Stimulated activated naive CD4-positive, alpha-beta T cell (primary cell): ENCODE data around the gene ZNF71.
"Not testable (repeated sequence)": the region's sequence is repeated elsewhere in the genome, so short reads cannot be mapped to it uniquely, and the experiment has no call there.

Source experiments
- DNase-seq, 6 experiments: peaks; one replicate each; lab custom pipeline; 2025; lab: John Stamatoyannopoulos, UW

ZNF71 gene

DNA sequence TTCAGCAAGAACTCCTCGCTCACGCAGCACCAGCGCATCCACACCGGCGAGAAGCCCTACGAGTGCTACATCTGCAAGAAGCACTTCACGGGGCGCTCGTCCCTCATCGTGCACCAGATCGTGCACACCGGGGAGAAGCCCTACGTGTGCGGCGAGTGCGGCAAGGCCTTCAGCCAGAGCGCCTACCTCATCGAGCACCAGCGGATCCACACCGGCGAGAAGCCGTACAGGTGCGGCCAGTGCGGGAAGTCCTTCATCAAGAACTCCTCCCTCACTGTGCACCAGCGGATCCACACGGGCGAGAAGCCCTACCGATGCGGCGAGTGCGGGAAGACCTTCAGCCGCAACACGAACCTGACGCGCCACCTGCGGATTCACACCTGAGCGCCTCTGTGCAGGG is 27.3 kb downstream of the ZNF71 start:
- DNase-seq = no peak

DNA sequence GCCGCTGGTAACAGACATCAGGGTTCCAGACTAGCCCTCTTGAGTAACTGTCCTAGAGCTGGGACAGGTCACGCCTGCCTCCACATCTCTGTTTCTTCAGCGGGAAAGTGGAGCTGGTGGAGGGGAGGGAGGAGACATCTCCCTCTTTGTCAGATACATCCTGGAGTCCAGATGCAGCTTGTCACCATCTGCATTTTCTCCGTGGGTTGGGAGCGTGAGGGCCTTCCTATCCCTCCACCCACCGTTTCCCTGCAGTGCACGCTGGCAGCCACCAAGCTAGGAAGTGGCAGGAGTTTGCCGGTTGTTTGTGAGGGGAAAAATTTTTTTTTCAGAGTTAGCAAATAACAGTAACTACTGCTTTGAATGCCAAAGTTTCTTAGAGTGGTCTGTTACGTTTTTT is 27.9 kb downstream of the ZNF71 start:
- DNase-seq = no peak

GRCh38 chr19:56625708-56626107 is 30.6 kb downstream of the ZNF71 start:
- no peak for DNase-seq

DNA sequence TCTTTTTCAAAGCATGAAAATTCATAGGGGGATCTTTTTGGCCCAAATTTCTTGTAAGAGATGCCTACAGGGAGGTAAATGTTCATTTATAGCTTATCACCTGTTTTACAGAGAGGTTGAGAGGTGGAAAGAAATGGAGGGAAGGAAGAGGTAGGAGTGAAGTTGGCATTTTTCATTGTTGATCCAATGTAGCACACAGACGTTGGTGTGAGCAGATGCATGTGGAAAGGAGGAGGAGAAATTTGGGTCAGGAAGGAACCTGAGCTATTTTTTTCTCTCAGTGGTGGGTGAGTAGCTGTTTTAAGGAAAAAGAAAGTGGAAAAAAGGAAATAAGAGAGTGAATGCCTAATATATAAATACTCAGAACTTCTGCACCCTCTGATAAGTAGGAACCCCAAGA is 37.9 kb downstream of the ZNF71 start:
- DNase-seq = no peak

DNA sequence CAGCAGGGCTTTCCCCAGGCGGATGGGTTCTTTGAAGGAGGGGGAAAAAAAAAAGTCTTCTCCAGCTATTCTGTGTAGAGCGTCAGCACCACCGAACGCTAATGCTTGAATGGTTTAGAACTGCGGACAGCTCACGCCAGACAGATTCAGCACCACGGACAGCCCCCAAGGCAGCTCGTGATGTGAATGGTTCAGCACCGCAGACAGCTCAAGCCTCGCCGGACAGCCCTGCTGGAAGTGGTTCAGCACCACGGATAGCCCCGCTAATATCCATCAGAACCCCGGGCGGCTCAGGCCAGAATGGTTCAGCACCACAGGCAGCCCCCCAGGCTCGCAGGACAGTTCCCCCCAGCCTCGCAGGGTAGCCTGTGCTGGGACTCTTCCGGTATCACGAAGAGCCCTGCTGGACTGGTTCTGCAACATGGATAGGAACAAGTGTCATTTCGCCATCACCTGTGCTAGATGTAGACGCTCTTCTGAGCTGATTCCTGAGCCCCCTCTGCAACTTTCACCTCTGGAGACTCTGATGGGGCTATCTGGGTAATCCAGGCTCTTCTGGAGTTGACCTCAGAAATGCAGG is 43.0 kb downstream of the ZNF71 start:
- DNase-seq = no peak

DNA sequence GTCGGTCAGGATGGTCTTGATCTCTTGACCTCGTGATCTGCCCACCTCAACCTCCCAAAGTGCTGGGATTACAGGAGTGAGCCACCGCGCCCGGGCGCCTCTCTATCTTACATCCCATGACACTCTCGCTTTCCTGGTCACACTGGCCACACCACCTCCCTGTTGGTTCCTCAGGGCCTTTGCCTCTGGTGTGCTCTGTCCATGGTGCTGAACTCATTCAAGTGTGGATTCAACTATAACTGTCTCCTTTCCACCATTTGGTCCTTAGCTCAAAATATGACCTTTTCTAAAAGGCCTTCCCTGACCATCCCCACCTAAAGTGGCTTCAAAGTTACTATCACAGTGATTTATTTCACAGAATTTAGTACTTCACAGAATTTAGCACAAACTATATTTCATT is 44.1 kb downstream of the ZNF71 start:
- DNase-seq = no peak

DNA sequence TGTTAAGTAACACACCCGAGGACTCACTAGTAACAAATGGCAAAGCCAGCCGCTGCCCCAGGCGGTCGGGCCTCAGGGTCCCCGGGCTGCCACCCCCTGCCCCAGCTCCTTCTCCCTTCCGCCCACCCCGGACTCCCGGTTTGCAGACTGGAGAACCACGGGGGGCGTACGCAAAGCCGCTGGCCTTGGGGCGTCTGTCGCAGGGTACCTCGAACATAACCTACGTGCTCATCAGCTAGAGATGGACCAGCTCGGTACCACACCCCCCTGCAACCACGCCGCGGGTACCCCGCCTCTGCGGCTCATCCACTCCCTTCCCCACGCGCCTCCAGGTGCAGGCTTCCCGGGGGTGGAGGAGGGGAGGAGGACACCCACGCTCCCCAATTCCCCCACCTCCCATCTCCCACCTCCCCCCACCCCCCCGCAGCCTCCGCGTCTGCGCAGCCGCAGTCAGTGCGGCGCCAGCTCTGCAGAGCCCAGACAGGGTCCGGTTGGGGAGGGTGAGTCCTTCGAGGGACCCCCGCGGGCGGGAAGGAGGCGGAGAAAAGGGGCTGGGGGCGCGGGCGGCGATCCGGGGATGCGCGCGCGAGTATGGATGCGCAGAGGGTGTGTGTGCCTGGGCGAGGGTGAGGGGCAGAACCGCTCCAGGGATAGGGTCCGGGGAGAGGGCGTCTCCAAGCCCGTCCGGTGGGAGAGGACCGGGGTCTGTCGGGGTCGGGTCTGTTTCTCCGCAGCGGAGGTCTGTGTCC is 47.8 kb downstream of the ZNF71 start, which contains the start of gene SMIM17:
SMIM17 (plus strand) TSS at position 449 of the 749 bp plus-strand sequence. CDS start 2,509 bp downstream, outside the sequence.
- no peak for DNase-seq

DNA sequence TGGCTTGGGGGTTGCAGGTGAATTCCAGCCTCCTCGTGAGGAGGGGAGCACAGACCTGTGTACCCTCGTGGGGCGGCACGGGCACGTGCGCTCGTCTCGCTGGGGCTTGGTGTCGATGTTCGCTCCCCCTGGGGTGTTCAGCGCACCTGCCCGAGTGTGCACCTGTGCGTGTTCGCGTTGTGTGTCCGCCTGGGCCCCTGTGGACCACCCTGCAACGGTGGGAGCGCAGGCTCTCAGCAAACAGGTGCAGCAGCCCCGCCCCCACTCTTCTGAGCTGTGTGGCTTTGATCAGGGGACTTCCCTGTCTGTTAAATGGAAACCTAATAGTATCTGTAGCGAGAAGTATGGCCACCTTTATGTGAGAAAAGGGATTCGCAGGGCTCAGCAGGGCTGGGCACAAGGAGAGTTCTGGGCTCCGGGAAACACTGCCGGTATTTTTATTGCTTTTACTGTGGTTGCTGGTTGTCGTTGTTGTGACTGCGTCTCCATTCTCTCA is 48.4 kb downstream of the ZNF71 start:
- no peak for DNase-seq

DNA sequence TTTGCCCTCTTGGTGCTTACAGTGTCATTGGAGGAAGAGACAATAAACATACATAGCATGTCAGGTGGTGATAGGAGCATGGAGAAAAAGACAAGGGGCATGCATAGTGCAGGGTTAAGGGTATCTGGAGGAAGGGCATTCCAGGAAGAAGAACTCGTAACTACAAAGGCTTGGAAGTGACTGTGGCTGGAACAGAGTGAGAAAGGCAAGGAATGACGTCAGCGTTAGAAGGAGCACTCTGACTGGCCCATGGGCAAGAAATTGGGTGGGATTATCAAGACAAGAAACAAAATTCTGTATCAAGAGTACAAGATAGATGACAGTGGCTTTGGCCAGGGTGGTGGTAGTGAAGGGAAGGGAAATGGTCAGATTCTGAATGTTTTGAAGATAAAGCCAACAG is 59.0 kb downstream of the ZNF71 start:
- DNase-seq = no peak

DNA sequence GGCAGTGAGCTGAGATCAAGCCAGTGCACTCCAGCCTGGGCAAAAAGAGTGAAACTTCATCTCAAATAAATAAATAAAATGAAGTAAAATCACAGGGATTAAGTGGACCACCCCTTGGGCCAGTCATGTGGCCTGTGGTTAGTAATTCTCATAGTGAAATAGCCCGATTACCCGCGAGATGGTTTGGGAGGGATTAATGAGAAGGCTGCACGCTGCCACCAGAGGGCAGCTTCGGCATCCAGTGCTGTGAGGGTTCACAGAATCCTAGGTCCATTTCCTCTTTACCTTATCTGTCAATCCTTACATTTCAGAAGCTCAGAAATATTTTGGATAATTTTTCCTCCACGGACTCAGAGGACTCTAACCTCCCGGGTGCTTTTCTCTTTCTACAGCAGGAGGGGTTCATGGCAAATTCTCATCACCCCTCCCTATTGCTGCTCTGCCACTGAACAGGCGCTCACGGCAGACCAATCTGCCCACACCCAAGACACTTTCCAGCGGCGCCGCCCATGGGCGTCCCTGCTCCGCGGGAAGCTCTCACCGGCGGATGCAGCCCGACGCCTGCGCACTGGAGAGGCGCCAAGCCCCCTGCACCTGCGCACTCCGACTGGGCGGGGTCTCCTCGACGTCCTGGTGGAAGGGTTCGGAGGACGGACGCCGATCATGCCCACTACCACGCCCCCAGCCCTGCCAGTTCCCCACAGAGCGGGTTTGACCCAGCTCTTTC is 65.4 kb downstream of the ZNF71 start:
- DNase-seq = no peak

DNA sequence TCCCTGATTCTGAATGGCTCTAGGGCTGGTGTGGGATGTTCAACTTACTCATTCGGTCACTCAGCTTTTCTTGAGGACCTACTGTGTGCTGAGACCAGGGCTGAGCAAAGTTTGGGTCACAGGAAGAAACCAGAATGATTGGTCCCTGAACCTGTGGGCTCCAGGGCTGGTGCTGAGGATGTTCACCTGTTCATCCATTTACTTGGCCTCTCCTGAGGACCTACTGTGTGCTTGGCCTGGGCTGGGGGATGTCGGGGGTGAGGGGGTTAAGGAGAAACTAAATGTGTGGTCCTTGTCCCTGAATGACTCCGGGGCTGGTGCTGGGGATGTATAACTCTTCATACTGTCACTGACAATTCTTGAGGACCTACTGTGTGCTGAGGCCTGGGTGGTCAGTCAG is 66.1 kb downstream of the ZNF71 start:
- no peak for DNase-seq

DNA sequence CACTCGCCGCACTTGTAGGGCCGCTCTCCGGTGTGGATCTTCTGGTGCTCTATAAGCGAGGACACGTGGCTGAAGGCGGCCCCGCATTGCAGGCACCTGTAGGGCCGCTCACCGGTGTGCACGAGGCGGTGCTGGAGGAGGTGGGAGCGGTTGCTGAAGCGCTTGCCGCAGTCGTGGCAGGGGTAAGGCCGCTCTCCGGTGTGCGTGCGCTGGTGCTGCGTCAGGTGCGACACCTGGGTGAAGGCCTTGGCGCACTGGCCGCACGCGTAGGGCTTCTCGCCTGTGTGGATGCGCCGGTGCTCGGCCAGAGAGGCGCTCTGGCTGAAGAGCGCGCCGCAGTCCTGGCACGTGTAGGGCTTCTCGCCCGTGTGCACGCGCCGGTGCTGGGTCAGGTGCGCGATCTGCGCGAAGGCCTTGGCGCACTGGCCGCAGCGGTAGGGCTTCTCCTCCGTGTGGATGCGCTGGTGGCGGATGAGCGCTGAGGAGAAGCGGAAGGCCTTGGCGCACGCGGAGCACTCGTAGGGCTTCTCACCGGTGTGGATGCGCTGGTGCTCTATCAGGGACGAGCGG is 68.9 kb downstream of the ZNF71 start:
- no peak for DNase-seq

DNA sequence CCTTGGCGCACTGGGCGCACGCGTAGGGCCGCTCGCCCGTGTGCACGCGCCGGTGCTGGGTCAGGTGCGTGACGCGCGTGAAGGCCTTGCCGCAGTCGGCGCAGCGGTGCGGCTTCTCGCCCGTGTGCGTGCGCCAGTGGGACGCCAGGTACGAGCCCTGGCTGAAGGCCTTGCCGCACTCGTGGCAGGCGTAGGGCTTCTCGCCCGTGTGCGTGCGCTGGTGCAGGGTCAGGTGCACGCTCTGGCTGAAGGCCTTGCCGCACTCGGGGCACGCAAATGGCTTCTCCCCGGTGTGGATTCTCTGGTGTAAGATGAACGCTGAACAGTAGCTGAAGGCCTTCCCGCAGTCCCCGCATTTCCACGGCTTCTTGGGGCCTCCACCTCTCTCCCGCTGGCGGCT is 69.4 kb downstream of the ZNF71 start:
- no peak for DNase-seq

DNA sequence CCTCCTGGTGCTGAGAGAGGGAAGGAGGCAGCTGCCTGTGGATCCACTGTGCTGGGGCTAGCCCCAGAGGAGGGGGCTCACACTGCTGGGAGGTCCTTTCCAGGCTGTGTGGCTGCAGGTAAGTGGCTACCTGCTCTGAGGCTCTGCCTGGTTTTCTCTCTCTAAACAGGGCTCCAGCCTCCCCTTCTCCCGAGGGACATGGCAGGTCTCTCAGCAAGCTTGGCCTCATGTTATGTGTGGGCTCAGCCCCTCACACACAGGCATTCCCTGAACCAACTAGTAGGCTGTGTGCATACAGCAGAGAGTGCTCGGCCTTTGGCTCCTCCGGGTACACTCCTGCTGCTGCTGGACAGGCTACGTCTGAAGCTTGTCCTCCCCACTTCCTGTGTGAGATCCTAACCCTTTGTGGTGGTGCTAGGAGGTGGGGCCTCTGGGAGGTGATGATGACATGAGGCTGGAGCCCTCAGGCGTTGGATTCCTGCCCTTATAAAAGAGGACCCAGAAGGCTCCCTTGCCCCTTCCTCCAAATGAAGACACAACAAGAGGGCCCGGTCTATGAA is 72.3 kb downstream of the ZNF71 start:
- DNase-seq = no peak

GRCh38 chr19:56668676-56669075 is 73.6 kb downstream of the ZNF71 start:
- no peak for DNase-seq

DNA sequence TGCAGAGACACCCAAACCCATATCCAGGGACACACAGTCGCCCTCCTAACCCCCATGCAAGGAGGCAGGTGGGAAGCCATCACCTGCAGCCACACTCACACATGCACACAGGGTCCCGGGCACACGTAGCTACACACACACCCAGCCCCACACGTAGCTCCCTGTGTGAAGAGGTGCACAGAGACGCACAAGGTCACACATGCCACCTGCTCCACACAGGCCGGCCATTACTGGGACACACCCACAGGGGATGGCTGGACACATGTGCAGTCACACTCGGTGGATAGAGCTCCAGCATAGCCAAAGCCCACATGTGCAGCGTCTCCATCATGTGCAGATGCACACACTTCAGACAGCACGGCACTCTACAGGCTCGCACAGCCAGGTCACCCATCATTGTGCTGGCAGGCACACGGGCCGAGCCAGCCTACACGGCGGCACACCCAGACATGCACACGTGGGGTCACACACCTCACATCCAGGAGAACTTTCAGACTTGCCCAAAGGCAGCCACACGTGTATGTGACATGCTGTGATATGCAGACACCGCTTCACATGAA is 75.4 kb downstream of the ZNF71 start:
- DNase-seq = no peak

DNA sequence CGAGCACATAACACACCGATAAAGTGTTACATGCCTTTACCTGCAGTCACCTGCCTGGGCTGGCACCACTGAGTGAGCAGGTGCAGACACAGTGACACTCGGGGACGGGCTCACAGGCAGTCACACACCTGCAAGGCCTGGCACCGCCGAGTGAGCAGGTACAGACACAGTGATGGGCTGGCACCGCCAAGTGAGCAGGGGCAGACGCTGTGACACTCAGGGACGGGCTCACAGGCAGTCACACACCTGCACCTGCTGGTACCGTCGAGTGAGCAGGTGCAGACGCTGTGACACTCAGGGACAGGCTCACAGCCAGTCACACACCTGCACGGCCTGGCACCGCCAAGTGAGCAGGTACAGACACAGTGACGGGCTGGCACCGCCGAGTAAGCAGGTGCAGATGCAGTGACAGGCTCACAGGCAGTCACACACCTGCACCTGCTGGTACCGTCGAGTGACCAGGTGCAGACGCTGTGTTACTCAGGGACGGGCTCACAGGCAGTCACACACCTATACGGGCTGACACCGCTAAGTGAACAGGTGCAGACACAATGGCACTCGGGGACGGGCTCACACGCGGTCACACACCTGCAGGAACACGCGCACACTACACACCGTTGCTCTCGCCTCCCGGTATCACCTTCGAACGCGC is 76.0 kb downstream of the ZNF71 start:
- DNase-seq = no peak

- peak; percentile 17 to 88 (median 64) for DNase-seq
These were observed 76.5 kb downstream of the ZNF71 start, which contains the start of gene ZNF835 for GRCh38 chr19:56671613-56671994. Gene ZNF835 (minus strand): TSS chr19:56671757. CDS start chr19:56665198, 6,559 bp downstream.

- not testable (repeated sequence) for DNase-seq
These were observed 77.5 kb downstream of the ZNF71 start for GRCh38 chr19:56672610-56673009.
